GM19099 (cell line): ENCODE measurements around the gene BICC1.

Source experiments
- POLR2A ChIP-seq: IDR thresholded peaks from 3 replicates; pipeline ENCODE4 v1.6.1; 2011; ENCODE audit warnings: low read depth; ENCODE audit not compliant: insufficient read length; ENCODE audit errors: extremely low read depth

The BICC1 gene

DNA sequence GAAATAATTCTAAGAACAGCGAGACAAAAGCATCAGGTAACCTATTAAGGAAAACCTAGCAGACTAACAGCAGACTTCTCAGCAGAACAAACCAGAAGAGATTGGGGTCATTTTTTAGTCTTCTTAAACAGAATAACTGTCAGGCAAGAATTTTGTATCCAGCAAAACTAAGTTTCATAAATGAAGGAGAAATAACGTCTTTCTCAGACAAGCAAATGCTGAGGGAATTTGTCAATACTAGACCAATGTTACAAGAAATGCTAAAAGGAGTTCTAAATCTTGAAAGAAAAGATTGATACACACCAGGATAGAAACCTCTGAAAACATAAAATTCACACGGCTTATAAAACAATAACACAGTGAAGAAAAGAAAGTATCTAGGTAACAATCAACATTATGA is 22.6 kb downstream of the BICC1 start:
- no peak for TF ChIP-seq POLR2A

DNA sequence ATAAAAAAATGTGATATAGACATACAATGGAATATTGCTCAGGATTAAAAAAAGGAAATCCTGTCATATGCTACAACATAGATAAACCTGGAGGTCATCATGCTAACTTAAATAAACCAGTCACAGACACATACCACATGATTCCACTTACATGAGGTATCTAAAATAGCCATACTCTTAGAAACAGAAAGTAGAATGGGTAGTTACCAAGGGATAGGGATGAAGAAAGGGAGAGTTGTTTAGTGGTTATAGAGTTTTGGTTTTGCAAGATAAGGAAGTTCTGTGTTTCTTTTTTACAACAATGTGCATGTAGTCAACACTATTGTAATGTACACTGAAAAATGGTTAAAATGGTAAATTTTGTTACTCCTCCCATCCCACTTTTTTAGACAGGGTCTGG is 30.5 kb downstream of the BICC1 start:
- TF ChIP-seq POLR2A = no peak

DNA sequence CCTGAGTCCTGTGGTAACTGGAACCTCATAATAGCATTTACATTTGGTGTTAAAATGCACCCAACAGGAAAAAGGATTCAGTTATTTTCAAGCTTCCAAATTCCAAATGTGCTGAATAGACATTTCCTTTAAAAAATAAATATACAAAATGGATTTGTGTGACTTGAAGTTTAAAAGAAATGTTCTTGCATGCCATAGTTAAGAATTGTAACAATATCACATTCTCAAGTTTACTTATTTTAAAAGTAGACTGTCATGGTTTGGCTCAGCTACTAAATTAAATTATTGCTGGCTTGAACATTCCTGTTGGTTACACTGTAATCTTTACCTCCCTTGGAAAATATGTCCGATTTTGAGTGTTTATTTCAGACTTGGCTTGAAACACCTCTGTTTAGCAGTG is 31.5 kb downstream of the BICC1 start:
- no peak for TF ChIP-seq POLR2A

DNA sequence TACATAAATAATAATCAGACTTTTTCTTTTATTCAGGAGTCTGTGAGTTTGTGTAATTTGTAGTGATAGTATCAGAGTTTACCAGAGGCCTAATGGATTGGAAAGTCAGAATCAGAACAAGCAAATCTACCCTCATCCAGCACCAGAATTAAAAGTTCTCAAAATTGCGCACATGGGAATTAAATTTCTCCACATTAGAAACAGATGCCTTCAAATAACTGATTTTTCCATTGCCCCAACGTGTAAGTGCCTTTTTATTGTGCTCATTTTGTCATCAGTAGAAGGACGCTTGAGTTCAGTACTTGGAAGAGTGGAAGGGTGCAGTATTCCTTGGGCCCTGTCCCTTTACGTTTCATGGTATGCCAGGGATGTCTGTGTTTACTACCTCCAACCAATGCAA is 32.8 kb downstream of the BICC1 start:
- TF ChIP-seq POLR2A = no peak

DNA sequence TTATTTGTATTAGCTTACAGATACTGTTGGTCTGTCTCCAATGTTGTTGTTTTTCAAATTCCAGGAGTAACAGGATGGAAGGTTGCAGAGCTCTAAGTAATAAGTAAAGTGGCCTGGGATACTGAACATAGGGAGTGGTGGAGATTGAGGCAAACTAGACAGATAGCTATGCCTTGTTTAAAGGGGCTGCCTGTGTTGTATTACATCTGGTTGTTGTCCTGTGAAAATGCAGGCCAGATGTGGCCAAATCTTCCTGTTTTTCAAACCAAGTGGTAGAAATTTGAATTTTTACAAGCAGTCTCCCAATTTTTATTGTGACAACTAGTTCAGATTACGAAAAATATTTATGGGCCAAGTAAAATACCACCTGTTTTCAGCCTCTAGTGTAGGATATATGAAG is 33.5 kb downstream of the BICC1 start:
- TF ChIP-seq POLR2A = no peak

DNA sequence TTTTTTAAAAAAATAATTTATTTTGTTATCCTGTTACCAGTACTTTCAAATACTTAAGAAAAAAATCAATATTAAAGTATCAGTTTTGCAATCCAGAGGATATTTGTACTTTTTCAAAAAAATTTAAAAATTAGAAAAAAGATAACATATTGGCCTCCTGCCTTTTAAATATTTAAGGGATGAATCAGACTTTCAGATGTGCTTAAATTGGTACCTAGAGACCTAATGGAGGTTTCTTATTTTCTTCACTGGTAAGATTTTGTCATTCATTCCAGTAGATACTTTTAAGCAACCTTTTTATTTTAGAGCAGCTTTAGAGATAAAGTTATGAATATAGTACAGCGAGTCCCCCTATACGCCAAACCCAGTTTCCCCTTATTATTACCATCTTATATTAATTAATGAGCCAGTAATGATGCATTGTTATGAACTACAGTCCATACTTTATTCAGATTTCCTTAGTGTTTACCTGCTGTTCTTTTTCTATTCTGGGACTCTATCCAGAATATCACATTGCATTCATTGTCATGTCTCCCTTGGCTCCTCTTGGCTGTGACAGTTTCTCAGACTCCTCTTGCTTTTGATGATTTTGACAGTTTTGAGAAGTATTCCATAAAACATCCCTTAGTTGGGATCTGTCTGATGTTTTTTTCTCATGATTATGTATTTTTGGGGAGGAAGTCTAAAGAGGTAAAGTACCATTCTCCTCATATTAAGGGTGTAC is 34.2 kb downstream of the BICC1 start:
- TF ChIP-seq POLR2A = no peak

DNA sequence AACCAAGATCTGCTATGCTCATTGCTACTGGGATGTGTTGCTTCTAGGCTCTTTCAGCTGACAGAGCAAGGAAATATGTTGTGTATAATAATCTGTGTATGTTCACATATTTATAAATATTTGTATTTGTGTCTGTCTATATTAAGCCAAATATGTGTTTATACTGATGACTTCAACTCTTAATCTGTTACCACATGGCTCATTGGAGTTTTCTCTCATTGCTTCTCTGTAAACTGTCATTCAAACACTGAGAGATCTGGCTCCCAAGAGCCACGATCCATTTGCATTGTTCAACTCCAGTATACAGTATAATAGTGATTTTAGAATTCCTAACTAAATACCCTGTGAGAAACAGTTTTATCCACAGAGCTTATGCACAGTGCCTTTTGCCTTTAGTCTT is 35.3 kb downstream of the BICC1 start:
- no peak for TF ChIP-seq POLR2A

DNA sequence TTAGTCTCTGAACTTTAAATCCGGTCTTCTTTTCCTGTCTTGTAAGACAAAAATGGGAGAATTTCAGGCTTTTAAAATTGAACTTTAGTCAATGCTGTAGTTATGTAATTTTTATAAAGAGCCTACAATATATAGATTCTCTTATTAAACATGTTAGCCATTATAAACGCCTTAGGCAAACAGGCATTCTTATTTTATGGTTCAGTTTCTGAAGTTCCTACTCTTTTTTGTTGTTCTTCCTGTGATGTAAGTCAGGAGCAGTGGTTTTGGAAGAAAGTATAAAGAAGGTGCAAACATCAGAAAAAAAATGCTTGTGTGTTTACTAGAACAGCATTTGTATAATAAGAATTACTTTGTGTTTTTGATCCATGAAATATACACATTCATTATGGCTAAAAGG is 41.6 kb downstream of the BICC1 start:
- no peak for TF ChIP-seq POLR2A

DNA sequence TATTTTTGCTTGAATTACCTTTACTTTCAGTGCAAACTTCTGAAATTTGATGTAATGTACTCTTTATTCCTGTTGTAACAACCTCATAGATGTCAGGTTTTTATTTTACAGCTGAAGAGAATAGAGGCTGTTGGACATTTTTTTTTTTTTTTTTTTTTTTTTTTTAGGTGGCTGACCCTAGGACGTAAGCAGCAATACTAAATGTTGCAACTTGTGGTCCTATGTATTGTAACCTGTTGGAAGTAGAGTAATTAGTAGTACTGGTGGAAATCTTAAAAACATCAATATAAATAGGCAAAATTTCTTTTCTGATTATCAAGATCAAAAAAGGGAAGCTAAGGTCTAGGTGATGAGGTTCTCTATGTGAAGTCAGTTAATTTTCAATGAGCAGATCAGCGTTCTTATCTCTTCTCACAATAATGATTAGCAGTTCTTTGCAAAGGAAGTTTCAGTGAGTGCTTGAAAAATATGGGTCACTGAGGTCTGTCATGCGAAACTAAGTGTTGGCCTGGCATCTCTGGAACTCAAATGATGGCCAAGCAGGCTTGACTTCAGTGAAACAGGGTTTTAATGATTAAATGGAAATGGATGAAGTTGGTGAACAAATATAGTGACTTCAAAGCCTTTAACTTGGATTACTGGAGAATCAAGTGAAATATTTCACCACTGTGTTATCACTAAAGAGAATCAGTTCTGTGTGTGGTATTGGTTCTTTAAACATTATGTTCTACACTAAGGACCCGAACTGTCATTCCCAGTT is 42.7 kb downstream of the BICC1 start:
- TF ChIP-seq POLR2A = no peak

DNA sequence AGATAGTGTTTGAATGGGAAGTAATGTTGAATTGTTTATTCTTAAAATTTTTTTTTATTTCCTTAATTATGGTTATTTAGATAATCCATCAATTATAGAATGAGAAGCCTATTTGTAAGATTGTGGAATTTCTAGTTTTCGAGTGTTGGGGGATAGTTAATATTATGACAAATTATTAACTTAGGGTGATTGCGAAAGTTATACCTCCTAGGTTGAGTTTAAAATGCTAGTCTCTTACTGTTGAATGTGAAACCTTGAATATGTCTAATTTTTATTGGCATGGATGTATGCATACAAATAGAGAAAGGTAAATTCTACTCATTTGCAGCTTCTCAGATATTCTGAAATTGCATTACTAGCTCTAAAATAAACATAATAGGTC is 43.2 kb downstream of the BICC1 start:
- TF ChIP-seq POLR2A = no peak

DNA sequence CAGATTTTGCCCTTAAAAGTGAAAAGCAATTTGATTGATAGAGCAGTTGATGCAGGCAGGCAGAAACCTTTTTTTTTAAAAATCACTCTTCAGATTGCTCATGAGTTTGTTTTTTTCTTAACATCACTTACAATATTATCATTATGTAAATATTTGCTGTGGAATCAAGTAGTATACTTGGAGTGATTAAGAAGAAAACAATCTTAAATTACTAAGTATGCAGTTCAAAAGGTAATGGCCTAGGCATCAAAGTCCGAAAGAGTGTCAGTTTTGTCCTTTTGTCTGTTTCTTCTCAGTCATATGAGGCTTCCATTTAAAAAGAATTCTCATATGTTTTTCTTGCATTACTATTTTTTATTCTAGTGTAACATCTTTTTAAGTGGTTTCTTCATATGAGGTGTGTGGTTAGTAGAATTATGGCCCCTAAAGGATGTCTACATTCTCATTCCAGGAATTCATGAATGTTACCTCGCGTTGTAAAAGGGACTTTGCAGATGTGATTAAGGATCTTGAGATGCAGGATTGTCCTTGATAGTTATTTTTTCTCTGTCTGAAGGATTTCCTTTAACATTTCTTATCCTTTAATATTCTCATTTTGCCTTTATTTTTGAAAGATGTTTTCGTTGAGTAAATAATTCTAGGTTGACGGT is 44.0 kb downstream of the BICC1 start:
- TF ChIP-seq POLR2A = no peak

DNA sequence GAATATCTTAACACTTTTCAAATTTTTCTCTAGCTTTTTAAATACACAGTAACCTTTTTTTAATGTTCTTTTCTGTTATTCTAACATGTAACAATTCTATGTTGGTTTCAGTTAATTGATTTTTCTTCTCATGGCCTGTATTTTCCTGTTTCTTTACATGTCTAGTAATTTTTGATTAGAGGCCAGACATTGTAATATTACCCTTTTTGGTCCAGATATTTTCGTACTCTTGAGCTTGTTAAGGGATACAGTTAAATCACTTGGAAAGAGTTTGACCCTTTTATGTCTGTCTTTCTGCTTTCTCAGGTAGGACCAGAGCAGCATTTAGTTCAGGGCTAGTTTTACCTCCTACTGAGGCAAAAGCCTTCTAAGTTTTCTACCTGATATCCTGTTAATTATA is 45.0 kb downstream of the BICC1 start:
- TF ChIP-seq POLR2A = no peak

DNA sequence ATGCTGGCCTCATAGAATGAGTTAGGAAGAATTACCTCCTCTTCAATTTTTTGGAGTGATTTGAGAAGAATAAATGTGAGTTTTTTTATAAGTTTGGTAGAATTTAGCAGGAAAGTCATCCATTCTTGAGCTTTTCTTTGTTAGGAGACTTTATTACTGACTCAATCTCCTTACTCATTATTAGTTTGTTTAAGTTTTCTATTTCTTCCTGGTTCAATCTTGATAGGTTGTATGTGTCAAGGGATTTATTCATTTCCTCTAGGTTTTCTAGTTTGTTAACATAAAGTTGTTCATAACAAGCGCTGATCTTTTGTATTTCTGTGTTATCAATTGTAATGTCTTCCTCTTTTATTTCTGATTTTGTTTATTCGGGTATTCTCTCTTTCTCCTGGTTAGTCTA is 47.4 kb downstream of the BICC1 start:
- no peak for TF ChIP-seq POLR2A

DNA sequence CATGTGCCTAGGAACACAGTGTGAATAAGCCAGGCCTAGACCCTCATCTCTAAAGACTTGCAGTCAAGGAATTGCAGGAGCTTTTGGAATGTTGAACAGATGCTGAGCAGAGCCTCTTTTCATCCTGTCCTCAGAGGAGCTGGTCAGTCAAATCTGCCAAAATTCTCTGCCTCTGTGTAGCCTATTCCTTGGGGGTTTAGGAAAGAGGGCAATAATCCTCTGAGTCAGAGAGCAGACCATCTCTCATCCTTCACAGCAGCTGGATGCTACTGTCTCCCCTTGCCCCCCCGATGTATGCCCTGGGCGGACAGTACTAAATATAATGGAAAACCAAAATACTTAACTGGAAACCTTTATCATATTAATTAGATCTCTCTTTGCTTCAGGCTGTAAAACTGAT is 52.6 kb downstream of the BICC1 start:
- no peak for TF ChIP-seq POLR2A

DNA sequence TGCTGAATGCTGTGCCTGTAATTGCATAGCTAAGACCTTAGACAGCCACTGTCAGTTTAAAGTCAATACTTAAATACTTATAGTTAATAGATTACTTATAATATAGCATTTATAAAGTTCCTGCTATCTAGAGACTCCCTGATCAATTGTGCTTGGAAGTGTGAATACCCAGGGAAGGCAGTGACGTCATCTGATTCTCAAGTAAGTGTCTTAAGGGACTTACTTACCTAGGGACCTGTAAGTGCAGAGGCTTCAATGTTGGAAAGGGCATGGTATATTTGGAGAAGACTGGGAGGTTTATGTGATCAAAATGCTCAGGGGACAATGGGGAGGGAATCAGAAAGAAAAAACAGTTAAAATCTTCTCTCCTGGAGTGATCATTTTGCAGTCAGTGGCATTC is 55.0 kb downstream of the BICC1 start:
- TF ChIP-seq POLR2A = no peak

DNA sequence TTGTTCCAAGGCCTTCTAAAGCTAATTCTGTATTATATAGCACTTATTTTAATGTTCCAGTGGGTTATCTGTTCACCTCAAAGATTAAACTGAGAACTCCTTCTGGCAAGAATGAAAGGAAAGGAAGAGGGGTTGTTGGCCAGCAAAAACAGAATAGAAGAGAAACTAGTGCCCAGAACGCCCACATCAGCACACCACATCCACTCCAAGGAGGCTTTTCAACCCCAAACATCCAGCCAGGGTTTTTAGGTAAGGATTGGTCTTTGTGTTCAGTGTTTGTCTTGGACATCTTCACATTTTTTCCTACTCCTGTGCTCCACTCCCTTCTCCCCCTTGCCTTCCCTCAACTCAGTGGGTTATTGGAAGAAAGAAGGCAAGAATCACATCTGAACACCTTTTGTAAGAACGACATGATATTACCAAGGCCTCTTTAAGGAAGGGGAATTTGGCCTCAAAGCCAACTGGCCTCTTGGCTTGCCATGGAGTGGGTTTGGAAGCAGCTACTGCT is 55.8 kb downstream of the BICC1 start:
- no peak for TF ChIP-seq POLR2A

DNA sequence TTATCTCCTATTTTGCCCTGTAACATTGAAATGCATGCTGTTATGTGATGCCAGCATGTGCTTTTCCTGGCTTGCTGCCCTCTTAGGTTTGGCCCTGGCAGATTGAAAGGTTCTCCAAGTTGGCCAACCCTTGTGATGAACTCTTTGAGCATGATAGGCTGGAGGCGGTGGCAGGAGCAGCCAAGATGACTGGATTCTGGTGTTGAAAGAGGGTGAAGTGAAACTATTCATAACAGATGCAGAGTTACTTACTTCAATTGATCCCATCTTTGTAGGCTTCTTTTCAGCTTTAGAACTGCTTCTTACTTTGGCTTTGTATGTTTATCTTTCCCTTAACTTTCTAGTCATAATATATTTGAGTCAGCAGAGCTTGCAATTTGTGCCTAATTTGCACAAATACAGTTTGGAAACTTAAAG is 57.6 kb downstream of the BICC1 start:
- TF ChIP-seq POLR2A = no peak

DNA sequence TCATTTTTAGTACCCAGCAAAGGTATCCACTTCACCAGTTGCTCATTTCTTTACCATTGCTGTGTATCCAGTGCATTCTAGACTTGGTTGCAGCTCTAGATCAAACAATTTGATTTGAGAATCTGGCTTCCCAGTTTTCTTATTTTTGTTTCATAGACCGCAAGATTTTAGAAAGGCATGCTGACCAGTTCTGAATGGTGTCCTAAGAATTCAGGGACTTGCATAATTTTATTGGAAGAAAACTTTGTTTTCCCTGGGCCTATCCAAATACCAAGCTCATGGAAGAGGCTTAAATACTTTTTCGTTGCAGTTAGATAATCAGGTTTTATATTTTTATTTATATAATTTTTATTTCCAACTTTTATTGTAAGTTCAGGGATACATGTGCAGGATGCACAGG is 58.3 kb downstream of the BICC1 start:
- no peak for TF ChIP-seq POLR2A
